NCI-H1105 (cell line): ENCODE measurements around the gene VSIR.

Experiments used
- DNase-seq: peaks from one replicate; lab custom pipeline; 2025; lab: John Stamatoyannopoulos, UW

The VSIR gene

DNA sequence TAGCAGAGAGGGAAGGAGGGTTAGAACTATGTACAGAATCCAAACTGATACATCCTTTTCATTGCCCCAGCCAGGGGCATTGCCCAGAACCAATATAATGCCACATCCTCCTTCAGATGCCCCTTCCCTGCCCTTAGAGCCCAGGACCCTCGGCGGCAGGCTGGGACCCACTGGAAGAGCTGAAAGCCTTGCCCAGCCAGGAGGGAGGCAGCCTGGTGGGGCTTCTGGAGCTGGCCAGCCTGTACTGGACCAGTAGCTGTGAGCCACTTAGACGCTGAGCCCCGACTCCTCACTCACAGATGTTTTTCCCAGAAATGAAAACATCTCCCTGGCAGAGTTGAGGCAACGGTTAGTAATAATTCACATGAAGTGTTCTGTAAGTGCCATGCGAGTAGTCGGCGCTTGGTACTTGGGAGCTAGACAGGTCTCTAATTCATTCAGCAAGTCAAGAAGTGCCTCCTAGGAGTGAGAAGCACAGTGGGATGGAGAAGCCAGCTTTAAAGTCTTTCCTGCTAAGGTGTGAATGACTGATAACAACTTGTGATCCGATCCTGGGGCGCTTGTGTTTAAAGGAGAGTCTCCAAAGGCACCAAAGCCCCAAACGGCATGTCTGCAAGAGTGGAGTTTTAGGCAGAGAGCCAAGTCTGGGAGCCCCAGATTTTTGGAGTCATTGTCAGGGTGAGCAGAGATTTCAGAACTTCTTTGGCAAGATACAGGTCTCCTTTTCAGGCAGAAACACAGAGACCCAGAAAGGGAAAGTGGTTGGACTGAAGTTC lies 9.8 kb downstream of the VSIR start:
- DNase-seq, result no peak

DNA sequence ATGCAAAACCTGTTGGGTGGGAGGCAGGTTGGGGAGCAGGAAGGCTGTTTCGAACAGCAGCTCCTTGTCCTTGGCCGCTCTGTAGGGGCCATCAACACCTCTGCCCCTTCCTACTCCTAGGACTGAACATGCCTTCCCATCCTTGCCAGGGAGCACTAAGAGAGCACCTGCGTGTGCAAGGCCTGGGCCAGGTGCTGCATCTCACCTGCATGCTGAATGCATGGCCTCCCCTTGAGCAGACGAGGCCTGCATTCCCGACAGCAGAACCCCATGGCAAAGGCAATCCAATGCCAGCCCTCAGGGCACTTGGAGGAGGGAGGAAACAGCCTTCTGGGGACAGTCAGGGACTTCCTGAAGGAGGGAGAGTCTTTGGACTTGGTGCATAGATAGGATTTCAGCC lies 11.0 kb downstream of the VSIR start:
- no peak for DNase-seq

DNA sequence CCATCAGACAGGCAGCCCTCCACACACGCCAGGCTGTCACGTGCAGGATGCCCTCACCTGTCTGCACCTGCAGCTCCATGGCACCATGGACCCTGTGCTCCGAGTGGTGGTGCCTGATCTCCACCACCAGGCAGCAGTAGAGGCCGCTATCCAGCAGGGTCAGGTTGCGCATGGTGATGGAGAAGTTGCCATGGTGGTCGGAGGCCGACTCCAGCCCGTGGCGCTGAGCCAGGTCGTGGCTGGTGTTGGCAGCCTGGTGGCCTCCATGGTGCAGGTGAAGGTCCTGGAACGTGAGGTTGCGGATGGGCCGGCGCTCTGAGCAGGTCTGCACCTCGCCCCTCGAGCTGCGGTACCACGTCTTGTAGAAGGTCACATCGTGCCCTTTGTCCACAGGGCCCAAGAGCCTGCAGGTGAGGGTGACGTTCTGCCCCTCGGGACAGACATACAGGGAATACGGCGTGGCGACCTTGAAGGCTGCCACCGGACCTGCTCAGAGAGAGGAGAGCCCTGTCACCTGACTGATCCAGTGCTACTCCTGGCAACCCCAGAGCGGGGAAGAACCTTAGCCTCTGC lies 11.7 kb downstream of the VSIR start:
- DNase-seq, result no peak

DNA sequence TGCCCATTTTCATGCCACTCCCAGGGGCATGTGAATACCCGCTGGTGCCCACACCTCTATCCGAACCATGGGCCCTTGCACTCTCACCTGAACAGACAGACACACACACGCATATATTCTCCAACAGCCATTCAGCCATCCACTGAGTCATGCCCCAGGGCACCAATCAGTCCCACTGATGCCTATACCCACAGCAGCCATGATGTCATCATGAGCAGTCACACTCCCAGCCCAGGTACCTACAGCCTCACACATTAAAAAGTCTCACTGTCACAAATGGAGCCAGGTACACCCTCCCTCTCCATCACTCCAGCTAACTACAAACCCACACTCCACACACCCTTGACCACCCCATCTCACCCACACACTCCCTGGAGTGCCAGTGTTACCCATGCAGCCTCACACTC lies 12.2 kb downstream of the VSIR start:
- no peak for DNase-seq

DNA sequence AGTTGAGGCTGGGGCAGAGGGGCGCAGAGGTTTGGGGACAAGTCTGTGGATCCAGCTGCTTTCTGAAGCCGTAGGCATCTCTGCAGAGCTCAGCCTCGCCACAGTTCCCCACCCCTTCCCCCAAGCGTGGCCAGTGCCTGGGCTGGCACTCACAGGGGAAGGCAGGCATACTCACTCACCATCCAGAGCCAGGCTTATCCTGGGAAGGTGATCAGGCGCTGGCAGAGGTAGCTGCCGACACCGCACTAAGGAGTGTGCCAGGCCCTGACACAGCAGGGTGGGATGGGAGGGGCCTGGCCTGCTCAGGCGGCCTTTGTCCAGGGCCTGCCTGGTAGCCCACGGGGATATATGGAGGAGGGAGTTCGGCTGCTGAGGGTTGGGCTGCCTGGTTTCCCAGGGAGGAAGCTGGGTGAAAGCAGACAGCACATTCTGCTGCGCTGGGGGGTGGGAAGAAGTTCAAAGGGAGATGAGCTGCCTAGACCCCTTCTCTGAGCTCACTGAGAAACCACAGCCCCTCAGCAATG lies 15.9 kb downstream of the VSIR start:
- no peak for DNase-seq

DNA sequence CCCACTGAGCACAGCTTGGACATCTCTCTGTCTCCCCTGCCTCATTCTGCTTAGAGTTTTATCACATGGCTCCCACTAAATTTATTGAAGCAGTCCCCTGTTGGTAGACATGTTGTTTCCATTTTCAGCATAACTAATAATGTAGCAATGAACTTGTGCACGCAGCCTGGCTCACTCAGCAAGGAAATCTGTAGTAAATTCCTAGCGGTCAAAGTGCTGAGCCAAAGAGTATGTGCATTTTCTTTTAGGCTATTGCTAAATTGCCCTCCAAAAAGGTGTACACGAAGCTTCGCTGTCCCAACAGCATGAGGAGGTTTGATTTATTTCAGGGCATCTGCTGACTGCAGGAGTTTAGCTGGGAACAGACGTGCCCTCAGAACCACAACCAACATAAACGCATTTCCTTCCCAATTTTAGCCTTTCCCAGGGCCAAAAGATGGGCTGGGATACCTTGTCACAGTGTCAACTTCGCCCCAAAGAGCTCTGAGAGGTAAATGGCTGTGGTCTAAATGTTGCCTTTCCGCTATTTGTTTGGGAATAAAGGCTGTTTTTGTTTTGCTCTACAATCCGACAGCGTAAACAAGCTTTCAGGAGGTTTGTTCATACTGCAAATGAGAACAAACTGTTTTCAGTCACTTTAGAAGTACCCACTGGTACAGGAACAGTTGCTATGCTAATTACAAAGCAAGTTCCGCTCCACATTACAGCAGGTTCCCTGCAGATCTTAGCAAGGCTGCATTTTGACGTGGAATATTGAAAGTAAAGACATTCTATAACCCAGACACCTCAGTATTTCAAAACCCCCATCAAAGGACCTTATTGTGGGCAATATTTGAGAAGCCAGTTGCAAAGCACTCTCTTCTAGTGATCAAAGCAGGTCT lies 16.8 kb downstream of the VSIR start:
- no peak for DNase-seq

DNA sequence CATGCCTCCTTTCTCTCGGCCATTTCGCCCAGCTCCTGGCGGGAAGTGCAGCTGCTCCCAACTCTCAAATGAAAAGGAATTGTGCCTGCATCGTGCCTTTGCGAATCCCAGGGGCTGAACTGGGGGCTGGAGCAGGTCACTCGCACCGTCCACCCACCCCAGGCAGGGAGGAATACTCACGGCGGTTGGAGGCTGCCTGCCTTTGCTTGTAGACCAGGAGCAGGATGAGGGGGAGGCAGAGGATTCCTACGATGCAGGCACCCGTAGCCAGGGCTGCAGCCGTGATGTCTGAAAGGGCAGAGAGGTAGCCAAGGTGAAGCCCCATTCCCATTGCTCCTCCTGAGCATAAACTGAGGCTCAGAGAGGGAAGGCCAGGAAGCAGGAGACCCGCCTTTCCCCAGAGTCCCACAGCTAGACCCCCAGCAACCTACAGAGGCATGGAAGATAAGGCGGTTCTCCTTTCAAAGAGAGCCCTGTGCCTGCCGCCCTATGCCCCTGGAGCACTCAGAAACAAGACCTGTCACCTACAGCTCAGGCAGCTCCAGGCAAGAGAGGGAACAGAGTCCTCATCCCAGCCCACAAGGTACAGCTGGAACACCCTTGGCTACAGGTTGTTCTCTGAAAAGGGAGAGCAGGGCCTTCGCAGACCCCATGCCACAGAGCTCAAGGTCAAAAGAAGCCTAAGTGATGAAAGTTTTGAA lies 18.0 kb downstream of the VSIR start:
- DNase-seq, result no peak

DNA sequence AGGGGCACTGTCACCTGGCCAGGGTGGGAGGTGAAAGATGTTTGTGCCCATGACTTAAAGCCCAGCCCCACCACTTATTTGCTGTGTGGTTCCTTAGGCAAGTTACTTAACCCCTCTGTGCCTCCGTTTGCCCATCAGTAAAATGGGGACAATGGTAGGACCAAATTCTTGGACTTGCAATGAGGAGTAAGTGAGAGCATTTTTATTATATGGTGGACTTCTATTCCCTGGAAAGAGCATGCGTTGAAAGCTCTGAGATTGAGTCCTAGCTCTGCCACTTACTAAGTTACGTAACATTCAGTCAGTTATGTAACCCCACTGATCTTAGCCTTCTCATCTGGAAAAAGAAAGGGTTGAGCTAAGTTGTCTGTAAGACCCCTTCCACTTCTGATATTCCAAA lies 18.8 kb downstream of the VSIR start:
- no peak for DNase-seq

DNA sequence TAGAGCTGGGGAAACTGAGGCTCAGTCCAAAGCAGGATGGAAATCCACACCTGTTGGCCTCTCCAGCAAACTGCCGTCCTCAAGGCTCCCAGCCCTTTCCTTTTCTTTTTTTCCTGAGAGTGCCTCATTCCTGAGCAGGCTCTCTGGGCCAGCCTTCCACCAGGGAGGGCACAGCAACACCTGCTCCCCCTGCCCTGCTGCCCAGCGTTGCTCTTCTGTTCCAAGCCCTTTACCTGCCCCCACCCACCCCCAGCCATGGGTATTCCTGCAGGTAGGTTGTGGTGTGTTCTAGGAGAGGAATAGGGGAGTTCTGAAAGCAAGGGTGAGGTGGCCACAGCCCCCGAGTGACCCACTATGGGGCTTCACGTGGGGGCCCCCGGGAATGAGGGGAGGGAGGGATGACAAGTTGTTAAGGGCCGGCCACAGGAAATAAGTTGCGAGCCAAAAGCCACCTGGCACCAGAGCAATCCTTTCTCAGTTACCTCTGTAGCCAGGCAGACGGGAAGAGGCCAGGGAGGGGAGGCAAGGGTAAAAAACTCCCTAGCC lies 19.3 kb downstream of the VSIR start:
- no peak for DNase-seq

DNA sequence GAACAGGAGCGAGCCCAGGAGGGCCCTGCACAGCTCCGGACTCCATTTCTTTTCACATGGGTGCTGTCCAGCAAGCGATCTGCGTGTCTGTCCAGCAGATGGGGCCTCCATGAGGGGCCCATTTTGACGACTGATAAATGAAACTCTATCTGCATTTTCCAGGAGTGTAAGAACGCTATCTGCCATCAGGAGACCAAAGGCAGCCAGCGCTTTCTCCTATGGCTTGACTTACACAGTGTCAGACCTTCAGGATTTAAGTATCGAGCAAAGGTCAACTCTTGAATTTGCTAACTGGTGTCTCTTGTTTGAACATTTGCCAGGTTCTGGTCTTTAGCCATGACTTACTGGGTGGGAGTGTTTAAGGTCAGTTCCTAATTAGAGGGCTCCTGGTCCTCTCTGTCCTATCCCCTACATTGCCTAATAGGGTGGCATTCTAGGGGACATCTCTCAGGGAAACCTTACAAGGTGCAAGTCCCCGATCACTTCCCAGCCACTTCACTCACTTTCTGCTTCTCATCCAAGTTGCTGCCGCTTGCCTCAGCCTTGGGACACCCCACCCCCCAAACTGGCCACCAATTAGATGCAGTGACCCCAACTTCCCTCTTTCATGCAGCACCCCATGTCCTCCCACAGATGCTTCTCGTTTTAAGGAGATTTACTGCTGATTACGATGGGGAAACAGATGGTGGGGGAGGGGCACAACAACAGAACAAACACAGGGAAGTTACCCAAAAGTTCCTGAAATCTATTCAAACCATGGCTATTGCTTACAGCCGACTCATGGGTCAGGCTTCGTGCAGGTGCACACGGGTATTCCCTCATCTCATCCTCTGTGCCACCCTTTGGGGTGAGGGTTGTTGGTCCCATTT lies 20.0 kb downstream of the VSIR start:
- no peak for DNase-seq

DNA sequence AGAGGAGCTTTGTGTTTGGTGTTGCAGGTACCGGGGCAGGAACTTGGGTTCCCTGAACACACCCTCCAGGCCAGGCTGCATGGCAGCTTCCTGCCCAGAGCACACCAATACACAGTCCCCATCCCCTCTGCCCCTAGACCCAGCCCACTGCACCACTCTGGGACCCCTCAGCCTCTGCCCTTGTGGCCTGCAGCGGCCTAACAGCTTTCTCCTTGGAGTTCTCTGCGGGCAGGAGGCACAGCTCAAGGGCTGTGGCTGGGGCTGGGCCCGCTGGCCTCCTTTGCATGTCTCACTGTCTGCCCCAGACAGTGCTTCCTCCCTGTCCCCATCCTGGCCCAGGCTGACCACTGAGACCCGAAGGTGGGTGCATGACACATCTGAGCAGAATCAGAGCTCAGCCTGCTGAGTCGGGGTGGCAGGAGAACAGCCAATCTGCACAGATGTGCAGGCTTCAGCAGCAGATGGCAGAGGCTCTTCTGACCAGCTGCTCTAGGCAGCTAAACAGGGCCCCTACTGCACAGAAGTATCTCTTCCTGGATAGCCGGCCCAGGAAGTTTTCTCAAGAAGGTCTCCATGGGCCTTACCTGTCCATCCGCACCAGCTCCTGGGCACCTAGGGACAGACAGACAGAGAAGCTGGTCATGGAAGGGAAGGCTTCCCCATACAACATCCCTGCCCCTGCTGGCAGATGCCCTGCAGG lies 20.8 kb downstream of the VSIR start:
- no peak for DNase-seq

DNA sequence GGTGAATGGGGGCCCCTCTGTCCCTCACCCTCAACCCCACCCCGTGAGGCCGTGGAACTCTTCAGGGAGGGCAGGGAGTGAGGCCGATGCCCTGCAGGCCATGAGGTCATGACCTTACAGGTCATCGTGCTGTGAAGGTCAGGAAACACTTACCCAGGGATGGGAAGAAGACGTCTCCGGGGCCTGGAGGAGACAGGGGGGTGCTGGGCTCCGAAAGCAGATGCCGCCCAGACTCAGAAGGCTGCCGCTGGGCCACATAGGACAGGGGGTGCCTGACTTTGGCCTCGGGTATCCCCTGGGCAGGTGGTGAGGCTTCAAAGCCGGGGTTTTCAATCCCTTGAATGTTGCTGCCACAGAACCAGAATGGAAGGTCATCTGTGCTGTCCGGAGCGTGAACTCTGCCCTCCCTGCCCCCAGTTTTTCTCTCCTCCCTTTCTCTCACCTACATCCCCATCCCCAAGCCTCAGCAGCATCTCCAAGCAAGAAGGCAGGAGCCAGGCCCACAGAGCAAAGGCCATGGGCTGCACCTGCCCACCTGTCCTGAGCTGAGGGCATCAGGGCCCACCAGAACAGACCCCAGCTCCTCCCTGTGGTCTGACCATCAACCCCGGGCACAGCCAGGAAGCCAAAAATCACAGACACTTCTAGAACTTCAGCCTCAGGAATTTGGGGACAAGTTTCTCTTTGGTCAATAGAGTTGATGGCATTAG lies 21.6 kb downstream of the VSIR start:
- no peak for DNase-seq

DNA sequence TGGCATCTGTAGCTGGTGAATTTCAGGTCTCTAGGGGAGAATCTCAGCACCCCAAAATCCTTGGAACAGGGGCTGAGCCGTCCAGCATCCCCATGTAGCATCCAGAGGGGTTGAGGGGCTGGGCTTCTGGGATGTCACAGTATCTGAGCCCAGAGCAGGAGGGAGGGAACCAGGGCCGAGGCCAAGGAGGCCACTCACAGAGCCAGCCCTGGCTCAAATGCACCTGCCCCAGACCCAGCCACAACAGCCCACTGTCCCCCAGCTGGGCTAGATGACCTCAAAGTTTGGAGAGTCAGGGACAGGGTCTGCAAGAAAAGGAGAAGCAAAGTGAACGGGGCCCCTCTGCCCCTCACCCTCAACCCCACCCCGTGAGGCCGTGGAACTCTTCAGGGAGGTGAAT lies 22.3 kb downstream of the VSIR start:
- DNase-seq, result no peak

DNA sequence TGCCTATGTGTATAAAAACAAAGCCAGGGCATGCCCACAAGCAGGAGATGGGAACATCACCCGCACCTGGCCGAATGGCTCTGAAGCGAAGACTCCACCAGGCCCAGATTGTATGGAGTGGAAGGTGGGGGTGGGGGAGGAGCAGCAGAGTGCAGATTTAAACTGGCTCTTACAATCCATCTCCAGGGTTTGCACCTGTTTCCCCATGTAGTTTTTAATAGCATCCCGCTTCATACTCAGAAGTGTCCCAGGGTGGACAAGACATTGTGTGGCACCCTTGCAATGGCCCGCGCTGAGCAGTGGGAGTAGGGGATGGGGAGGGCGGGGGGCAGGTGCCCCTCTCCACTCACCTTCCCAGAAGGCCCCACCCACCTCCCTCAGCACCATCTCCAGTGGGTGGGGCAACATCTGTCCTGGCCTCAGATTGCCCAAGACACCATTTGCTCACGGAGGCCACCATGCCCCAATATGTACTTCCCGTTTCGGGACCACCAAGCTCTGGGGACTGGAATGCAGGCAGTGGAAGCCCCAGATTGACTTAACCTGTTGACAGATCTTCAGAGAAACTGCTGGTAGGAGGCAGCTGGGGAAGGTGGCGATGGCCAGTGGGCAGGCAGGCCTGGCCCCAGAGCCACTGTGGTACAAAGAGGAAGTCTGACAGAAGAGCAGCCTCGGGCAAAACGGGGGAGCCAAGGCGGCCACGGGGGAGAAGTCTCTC lies 23.0 kb downstream of the VSIR start:
- no peak for DNase-seq

DNA sequence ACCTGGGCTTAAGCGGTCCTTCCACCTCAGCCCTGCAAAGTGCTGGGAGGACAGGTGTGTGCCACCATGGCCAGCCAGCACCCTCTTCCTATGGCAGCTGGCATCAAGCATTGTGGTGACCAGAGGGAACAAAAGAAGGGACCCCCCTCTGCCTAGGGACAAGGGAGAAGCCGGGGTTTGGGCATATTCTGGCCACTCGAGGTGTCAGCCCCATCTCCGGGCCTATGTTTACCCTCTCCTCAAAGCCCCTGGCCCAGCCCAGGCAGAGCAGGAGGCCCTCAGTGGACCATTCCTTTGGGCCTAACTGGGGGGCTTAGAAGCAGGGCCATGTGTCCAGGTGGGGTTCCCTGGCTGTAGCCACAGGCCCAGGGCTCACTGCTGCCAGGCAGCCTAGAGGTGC lies 23.9 kb downstream of the VSIR start:
- no peak for DNase-seq

DNA sequence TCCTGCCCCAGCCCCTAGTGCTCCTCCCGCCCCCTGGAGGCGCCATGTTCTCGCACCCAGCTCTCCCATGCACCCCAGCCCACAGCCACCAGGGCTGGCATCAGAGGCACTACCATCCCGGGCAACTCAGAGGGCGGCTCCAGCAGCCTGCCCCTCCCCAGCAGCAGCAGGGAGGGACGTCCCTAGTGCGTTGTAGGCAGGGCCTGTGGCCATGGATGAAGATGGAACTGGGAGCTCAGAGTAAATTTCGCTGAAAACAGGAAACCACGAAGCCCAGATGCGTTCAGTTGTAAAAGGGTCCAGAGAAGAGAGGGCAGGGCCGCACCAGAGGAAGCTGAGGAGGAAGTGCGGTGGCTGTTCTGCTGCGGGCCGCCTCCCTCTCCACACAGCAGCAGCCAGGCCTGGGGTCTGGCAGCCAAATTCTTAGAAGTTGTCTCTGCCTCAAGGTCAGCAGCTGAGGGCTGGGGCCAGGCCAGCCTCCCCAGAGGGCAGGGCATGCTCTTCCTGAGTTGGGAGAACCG lies 24.6 kb downstream of the VSIR start:
- DNase-seq, result no peak

DNA sequence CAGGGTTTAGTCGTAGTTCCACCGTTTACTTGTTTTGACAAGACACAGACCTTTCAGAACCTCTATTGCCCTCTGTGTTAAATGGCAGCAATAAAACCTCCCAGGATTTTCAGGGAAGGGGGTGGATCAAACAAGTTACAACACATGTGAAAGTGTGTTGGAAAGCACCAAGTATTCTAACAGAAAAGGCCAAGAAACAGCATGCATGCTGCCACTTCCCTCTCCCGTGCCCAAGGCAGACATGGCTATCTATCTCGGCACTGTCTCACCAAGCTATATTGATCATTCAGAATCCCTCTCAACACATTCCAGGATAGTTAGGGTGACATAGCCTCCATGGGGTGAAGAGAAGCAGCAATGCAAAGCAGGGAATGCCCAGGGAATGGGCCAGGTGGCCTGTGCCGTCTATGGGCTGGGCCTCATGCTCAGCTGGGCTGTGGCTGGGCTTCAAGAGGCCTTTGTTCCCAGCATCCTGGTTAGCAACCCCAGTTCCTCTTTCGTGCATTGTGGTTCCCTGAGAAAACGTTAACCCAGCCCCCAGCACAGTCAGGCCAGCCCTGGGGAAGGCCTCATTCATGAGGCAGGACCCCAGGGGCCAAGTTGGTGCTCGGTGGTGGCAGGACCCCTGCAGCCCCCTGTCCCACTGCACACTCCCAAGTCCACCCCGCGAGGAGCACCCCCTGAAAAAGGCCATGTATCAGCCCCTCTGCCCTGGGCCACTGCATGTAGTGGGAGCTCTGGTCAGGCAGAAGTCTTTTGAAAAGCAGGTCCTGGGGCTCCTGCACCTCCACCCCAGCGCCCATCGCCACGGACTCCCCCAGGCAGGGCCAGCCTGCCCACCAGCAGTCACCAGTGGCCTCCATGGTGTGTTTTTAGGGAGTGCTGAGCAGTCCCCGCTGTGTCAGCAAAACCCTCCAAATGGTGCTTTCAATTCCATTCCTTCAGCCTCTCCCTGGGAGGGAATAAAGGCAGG lies 25.5 kb downstream of the VSIR start:
- DNase-seq, result no peak
